H9 (cell line): ENCODE data around the gene PITPNM3. TPM values are rescaled to one million over a fixed set of nuclear protein-coding genes. Genes with fewer than 3 reads are reported as not detected.
A peak's percentile ranks its signal among the peaks of the same experiment; 100 is the strongest.

Experiments used
- DNase-seq: peaks from one replicate; pipeline ENCODE4 v3.0.0-alpha.2; 2017
- H2AFZ ChIP-seq: one replicate; pipeline ENCODE4 v1.6.1; 2013; ENCODE audit warnings: mild to moderate bottlenecking, low read length, control low read depth, moderate library complexity
- H2AK5ac ChIP-seq: 2 replicates; pipeline ENCODE4 v1.6.1; 2013; ENCODE audit warnings: low read length, control low read depth, mixed read lengths; ENCODE audit not compliant: insufficient read length
- H2BK120ac ChIP-seq: one replicate; pipeline ENCODE4 v1.6.1; 2013; ENCODE audit warnings: low read depth, mild to moderate bottlenecking, low read length, control low read depth, inconsistent platforms; ENCODE audit not compliant: poor library complexity, severe bottlenecking
- H2BK12ac ChIP-seq: 2 replicates; pipeline ENCODE4 v1.6.1; 2013; ENCODE audit warnings: low read length, control low read depth, mixed read lengths, low read depth; ENCODE audit not compliant: insufficient read length
- H2BK15ac ChIP-seq: 2 replicates; pipeline ENCODE4 v1.6.1; 2013; ENCODE audit warnings: low read depth, low read length, control low read depth
- H2BK20ac ChIP-seq: one replicate; pipeline ENCODE4 v1.6.1; 2013; ENCODE audit warnings: low read depth, mild to moderate bottlenecking, low read length, control low read depth, inconsistent platforms; ENCODE audit not compliant: poor library complexity, severe bottlenecking
- H2BK5ac ChIP-seq: 2 replicates; pipeline ENCODE4 v1.6.1; 2013; ENCODE audit warnings: low read length, control low read depth, mixed read lengths; ENCODE audit not compliant: insufficient read length
- H3K14ac ChIP-seq: 2 replicates; pipeline ENCODE4 v1.6.1; 2013; ENCODE audit warnings: low read length, control low read depth; ENCODE audit not compliant: insufficient read depth
- H3K18ac ChIP-seq: 2 replicates; pipeline ENCODE4 v1.6.1; 2013; ENCODE audit warnings: low read depth, mild to moderate bottlenecking, mixed read lengths, low read length, control low read depth; ENCODE audit not compliant: insufficient read length
- H3K23ac ChIP-seq: 2 replicates; pipeline ENCODE4 v1.6.1; 2013; ENCODE audit warnings: low read length, control low read depth, mixed read lengths, low read depth; ENCODE audit not compliant: insufficient read length
- H3K23me2 ChIP-seq: 2 replicates; pipeline ENCODE4 v1.6.1; 2013; ENCODE audit warnings: low read depth, mild to moderate bottlenecking, mixed read lengths, low read length, control low read depth; ENCODE audit not compliant: insufficient read length, poor library complexity, severe bottlenecking
- H3K27ac ChIP-seq: 2 replicates; pipeline ENCODE4 v1.5.1; 2013; ENCODE audit warnings: low read length, control low read depth, mixed read lengths, low read depth; ENCODE audit not compliant: insufficient read length
- H3K27me3 ChIP-seq: 2 replicates; pipeline ENCODE4 v1.6.1; 2013; ENCODE audit warnings: low read length, control low read depth, inconsistent platforms; ENCODE audit not compliant: insufficient read depth
- H3K4ac ChIP-seq: 2 replicates; pipeline ENCODE4 v1.6.1; 2013; ENCODE audit warnings: low read depth, mild to moderate bottlenecking, control low read depth, inconsistent platforms, low read length, moderate library complexity
- H3K4me1 ChIP-seq: 2 replicates; pipeline ENCODE4 v1.6.1; 2013; ENCODE audit warnings: low read length, control low read depth, inconsistent platforms; ENCODE audit not compliant: insufficient read depth
- H3K4me2 ChIP-seq: 2 replicates; pipeline ENCODE4 v1.6.1; 2013; ENCODE audit warnings: low read length, control low read depth, mixed read lengths; ENCODE audit not compliant: insufficient read length, insufficient read depth
- H3K56ac ChIP-seq: 2 replicates; pipeline ENCODE4 v1.6.1; 2013; ENCODE audit warnings: low read depth, mild to moderate bottlenecking, mixed read lengths, low read length, control low read depth; ENCODE audit not compliant: insufficient read length
- H3K79me1 ChIP-seq: 2 replicates; pipeline ENCODE4 v1.6.1; 2013; ENCODE audit warnings: low read depth, mild to moderate bottlenecking, moderate library complexity, low read length, control low read depth, inconsistent platforms; ENCODE audit not compliant: insufficient read depth, poor library complexity, severe bottlenecking
- H3K79me2 ChIP-seq: 2 replicates; pipeline ENCODE4 v1.6.1; 2013; ENCODE audit warnings: low read length, control low read depth, inconsistent platforms; ENCODE audit not compliant: insufficient read depth
- H3K9ac ChIP-seq: 2 replicates; pipeline ENCODE4 v1.6.1; 2013; ENCODE audit warnings: low read length, control low read depth, mixed read lengths; ENCODE audit not compliant: insufficient read length; ENCODE audit errors: extremely low read depth
- H3K9me3 ChIP-seq: one replicate; pipeline ENCODE4 v1.6.1; 2013; ENCODE audit warnings: low read depth, low read length, inconsistent platforms; ENCODE audit not compliant: control insufficient read depth
- H3T11ph ChIP-seq: one replicate; pipeline ENCODE4 v1.6.1; 2013; ENCODE audit warnings: mild to moderate bottlenecking, low read length, control low read depth, inconsistent platforms
- H4K20me1 ChIP-seq: one replicate; pipeline ENCODE4 v1.6.1; 2013; ENCODE audit not compliant: control insufficient read depth, insufficient read length, insufficient read depth
- H4K5ac ChIP-seq: 2 replicates; pipeline ENCODE4 v1.6.1; 2013; ENCODE audit warnings: low read depth, mild to moderate bottlenecking, mixed read lengths, low read length, control low read depth; ENCODE audit not compliant: insufficient read length
- H4K8ac ChIP-seq: replicated peaks from 2 replicates; pipeline ENCODE4 v1.6.1; 2013; ENCODE audit warnings: low read length, control low read depth, mixed read lengths, low read depth; ENCODE audit not compliant: insufficient read length
- H4K91ac ChIP-seq: 2 replicates; pipeline ENCODE4 v1.6.1; 2013; ENCODE audit warnings: low read depth, mild to moderate bottlenecking, moderate library complexity, mixed read lengths, low read length, control low read depth; ENCODE audit not compliant: insufficient read length
- H3K27ac Mint-ChIP-seq, 3 experiments: 2 replicates in 2 of 3; 3 replicates in 1 of 3; pipeline ENCODE4 v1.8.0; 2020 to 2021; ENCODE audit warnings: mixed read lengths in 3 of 3, mild to moderate bottlenecking in 1 of 3, moderate library complexity in 1 of 3
- H3K27me3 Mint-ChIP-seq: 2 replicates; pipeline ENCODE4 v1.8.0; 2021; ENCODE audit warnings: low read depth, mild to moderate bottlenecking, moderate library complexity, mixed read lengths
- H3K36me3 Mint-ChIP-seq, 3 experiments: 2 replicates in 2 of 3; 3 replicates in 1 of 3; pipeline ENCODE4 v1.8.0; 2020 to 2021; ENCODE audit warnings: low read depth in 3 of 3, mixed read lengths in 3 of 3; ENCODE audit not compliant: insufficient read depth in 1 of 3
- H3K4me1 Mint-ChIP-seq, 2 experiments: 2 replicates each; pipeline ENCODE4 v1.8.0; 2020; ENCODE audit warnings: mixed read lengths in 2 of 2
- H3K4me3 Mint-ChIP-seq, 2 experiments: 2 replicates in 1 of 2; 3 replicates in 1 of 2; pipeline ENCODE4 v1.8.0; 2020 to 2021; ENCODE audit warnings: mild to moderate bottlenecking in 2 of 2, mixed read lengths in 2 of 2, moderate library complexity in 1 of 2
- H3K9me3 Mint-ChIP-seq, 2 experiments: 2 replicates in 1 of 2; 3 replicates in 1 of 2; pipeline ENCODE4 v1.8.0; 2020; ENCODE audit warnings: mild to moderate bottlenecking in 2 of 2, mixed read lengths in 2 of 2, moderate library complexity in 1 of 2
- WGBS: extraction: QIAGEN DNeasy Blood & Tissue Kit; methylation state at CpG from one replicate; pipeline ENCODE4 v1.1.7; 2013; ENCODE audit warnings: missing lambda C conversion rate, low lambda C conversion rate, mixed read lengths; ENCODE audit not compliant: insufficient read length; ENCODE audit errors: extremely low coverage; 5-methylcytosine and 5-hydroxymethylcytosine counted together
- total RNA-seq: library from RNA; stranded (reverse); gene quantifications from 2 replicates; pipeline ENCODE4 v1.2.1, GENCODE V29; 2021
- TF ChIP-seq, protein P1 (sequence below): fragments of 200-600 bp; sonication (generic); conservative IDR thresholded peaks from 3 replicates; pipeline ENCODE4 v1.8.0; 2021; ENCODE audit warnings: antibody characterized with exemption, mild to moderate bottlenecking

PITPNM3 gene
- total RNA-seq, 1 experiment from 2014 or later: 3.4 TPM

GRCh38 chr17:6439951-6440350 is 116.4 kb downstream of the PITPNM3 start:
- no peak overlapping the region for H3K4ac ChIP-seq
- H3K4me2 ChIP-seq: peak overlapping the region; percentile 26
- no peak overlapping the region for H3K9ac ChIP-seq
- no peak overlapping the region for H3K23ac ChIP-seq
- H4K91ac ChIP-seq: no peak overlapping the region
- no peaks in the 10 kb centered on the region for H3K9me3 ChIP-seq
- H3K79me1 ChIP-seq: peaks cover 4% of the 10 kb centered on the region
- WGBS: no CpG with 5 or more reads among the region's 4 CpGs
- no peak overlapping the region for H4K8ac ChIP-seq
- H3K79me2 ChIP-seq: no peaks in the 10 kb centered on the region; the same call in 1 of the 2 replicates
- peaks cover 10% of the 10 kb centered on the region for H3K23me2 ChIP-seq
- H3K9me3 Mint-ChIP-seq: peaks cover 9 to 19% of the 10 kb centered on the region in 2 experiments
- no peak overlapping the region for H2BK20ac ChIP-seq
- peak overlapping the region; percentile 83 for H3K18ac ChIP-seq
- H3K14ac ChIP-seq: peak overlapping the region; percentile 77; the same call in 1 of the 2 replicates
- peaks cover 65 to 71% of the 10 kb centered on the region in 2 experiments for H3K4me1 Mint-ChIP-seq
- no peaks in the 10 kb centered on the region; the same call in none of the 2 replicates for H3K27me3 Mint-ChIP-seq
- H2BK120ac ChIP-seq: no peak overlapping the region
- H2AFZ ChIP-seq: no peak overlapping the region
- H3K36me3 Mint-ChIP-seq: peaks cover 4 to 24% (median 8%) of the 10 kb centered on the region in 3 experiments
- no peak overlapping the region for H3K56ac ChIP-seq
- no peaks in the 10 kb centered on the region for H4K20me1 ChIP-seq
- peaks cover 8% of the 10 kb centered on the region for H3K4me1 ChIP-seq
- H3K27ac Mint-ChIP-seq: peak overlapping the region in 2 of 3 experiments; percentile 9 to 81; a peak in 2 of 7 replicates
- peak overlapping the region in 1 of 2 experiments; percentile 35; a peak in 1 of 5 replicates for H3K4me3 Mint-ChIP-seq
- no peak overlapping the region for H3K27ac ChIP-seq
- no peak overlapping the region for H2AK5ac ChIP-seq
- H3T11ph ChIP-seq: no peak overlapping the region
- H3K27me3 ChIP-seq: no peaks in the 10 kb centered on the region
- TF ChIP-seq, protein P1, sequence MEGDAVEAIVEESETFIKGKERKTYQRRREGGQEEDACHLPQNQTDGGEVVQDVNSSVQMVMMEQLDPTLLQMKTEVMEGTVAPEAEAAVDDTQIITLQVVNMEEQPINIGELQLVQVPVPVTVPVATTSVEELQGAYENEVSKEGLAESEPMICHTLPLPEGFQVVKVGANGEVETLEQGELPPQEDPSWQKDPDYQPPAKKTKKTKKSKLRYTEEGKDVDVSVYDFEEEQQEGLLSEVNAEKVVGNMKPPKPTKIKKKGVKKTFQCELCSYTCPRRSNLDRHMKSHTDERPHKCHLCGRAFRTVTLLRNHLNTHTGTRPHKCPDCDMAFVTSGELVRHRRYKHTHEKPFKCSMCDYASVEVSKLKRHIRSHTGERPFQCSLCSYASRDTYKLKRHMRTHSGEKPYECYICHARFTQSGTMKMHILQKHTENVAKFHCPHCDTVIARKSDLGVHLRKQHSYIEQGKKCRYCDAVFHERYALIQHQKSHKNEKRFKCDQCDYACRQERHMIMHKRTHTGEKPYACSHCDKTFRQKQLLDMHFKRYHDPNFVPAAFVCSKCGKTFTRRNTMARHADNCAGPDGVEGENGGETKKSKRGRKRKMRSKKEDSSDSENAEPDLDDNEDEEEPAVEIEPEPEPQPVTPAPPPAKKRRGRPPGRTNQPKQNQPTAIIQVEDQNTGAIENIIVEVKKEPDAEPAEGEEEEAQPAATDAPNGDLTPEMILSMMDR: no peak
- no peak overlapping the region for H2BK15ac ChIP-seq
- no peak overlapping the region for H4K5ac ChIP-seq
- H2BK5ac ChIP-seq: no peak overlapping the region
- H2BK12ac ChIP-seq: peak overlapping the region; percentile 42
- no peak for DNase-seq
